Prostate gland (tissue), 2 donors: Measurements from ENCODE around the gene UMODL1. TPM values are rescaled to one million over a fixed set of nuclear protein-coding genes. Genes with fewer than 3 reads are reported as not detected.

Experiments used
- DNase-seq: peaks from one replicate; pipeline ENCODE4 v3.0.0-alpha.2; 2019; ENCODE audit warnings: low spot score
- H3K27ac ChIP-seq, 2 donors: fragments of 200-600 bp; sonication (generic); 2 replicates each; pipeline ENCODE4 v1.5.1; 2017 to 2019
- H3K27me3 ChIP-seq: fragments of 200-600 bp; sonication (generic); replicated peaks from 2 replicates; pipeline ENCODE4 v1.5.1; 2019; ENCODE audit not compliant: insufficient read depth
- H3K36me3 ChIP-seq, 2 donors: fragments of 200-600 bp; sonication (generic); 1 replicate in 1 of 2; 2 replicates in 1 of 2; pipeline versions ENCODE4 v1.5.1 to v1.8.1; 2017 to 2019
- H3K4me1 ChIP-seq: fragments of 200-600 bp; sonication (generic); replicated peaks from 2 replicates; pipeline ENCODE4 v1.5.1; 2019
- H3K4me3 ChIP-seq, 2 donors: fragments of 200-600 bp; sonication (generic); 2 replicates each; pipeline ENCODE4 v1.5.1; 2017 to 2019
- H3K9me3 ChIP-seq: fragments of 200-600 bp; sonication (generic); 2 replicates; pipeline ENCODE4 v1.5.1; 2017
- POLR2A ChIP-seq: fragments of 450-650 bp; IDR thresholded peaks from one replicate; pipeline ENCODE4 v1.6.1; 2016; ENCODE audit warnings: antibody characterized with exemption, mild to moderate bottlenecking
- POLR2AphosphoS5 ChIP-seq: sonication (generic); formaldehyde crosslinking; IDR thresholded peaks from one replicate; pipeline ENCODE4 v1.6.1; 2017; ENCODE audit warnings: antibody characterized with exemption
- WGBS: methylation state at CpG from one replicate; pipeline ENCODE4 v1.1.5; 2018; 5-methylcytosine and 5-hydroxymethylcytosine counted together
- intact Hi-C: fragments of 100-400 bp; cut with DNase I; formaldehyde crosslinking; loops from one replicate; pipeline ENCODE4 v1.14.2; 2022
- total RNA-seq, 2 donors: library from RNA; depleted of rRNA; stranded (reverse); fragments of >200 nt; gene quantifications; one replicate each; pipeline ENCODE4 v1.1.0, GENCODE V29; 2016
- TF ChIP-seq, protein P1 (sequence below), 4 experiments: fragments of 200-600 bp in 2 of 4; fragments of 450-650 bp in 2 of 4; sonication (generic) in 2 of 4; IDR thresholded peaks; 1 replicate in 3 of 4; 2 replicates in 1 of 4; pipeline ENCODE4 v1.5.1; 2016 to 2019; ENCODE audit warnings: antibody characterized with exemption in 4 of 4, mild to moderate bottlenecking in 2 of 4, moderate library complexity in 2 of 4

The UMODL1 gene
- under 1 TPM; 0.14 to 0.57 TPM for total RNA-seq

- no peaks in the 10 kb centered on the region for H3K27me3 ChIP-seq
- no peak for TF ChIP-seq POLR2AphosphoS5
- TF ChIP-seq POLR2A, result no peak
- TF ChIP-seq, protein P1, sequence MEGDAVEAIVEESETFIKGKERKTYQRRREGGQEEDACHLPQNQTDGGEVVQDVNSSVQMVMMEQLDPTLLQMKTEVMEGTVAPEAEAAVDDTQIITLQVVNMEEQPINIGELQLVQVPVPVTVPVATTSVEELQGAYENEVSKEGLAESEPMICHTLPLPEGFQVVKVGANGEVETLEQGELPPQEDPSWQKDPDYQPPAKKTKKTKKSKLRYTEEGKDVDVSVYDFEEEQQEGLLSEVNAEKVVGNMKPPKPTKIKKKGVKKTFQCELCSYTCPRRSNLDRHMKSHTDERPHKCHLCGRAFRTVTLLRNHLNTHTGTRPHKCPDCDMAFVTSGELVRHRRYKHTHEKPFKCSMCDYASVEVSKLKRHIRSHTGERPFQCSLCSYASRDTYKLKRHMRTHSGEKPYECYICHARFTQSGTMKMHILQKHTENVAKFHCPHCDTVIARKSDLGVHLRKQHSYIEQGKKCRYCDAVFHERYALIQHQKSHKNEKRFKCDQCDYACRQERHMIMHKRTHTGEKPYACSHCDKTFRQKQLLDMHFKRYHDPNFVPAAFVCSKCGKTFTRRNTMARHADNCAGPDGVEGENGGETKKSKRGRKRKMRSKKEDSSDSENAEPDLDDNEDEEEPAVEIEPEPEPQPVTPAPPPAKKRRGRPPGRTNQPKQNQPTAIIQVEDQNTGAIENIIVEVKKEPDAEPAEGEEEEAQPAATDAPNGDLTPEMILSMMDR (IDR thresholded peaks at IDR 0.05), result no peak
Measured at GRCh38 chr21:42071146-42071737, at the start of gene UMODL1. UMODL1 (plus strand) TSS chr21:42071317; CDS start chr21:42071317, 0 bp downstream.

DNA sequence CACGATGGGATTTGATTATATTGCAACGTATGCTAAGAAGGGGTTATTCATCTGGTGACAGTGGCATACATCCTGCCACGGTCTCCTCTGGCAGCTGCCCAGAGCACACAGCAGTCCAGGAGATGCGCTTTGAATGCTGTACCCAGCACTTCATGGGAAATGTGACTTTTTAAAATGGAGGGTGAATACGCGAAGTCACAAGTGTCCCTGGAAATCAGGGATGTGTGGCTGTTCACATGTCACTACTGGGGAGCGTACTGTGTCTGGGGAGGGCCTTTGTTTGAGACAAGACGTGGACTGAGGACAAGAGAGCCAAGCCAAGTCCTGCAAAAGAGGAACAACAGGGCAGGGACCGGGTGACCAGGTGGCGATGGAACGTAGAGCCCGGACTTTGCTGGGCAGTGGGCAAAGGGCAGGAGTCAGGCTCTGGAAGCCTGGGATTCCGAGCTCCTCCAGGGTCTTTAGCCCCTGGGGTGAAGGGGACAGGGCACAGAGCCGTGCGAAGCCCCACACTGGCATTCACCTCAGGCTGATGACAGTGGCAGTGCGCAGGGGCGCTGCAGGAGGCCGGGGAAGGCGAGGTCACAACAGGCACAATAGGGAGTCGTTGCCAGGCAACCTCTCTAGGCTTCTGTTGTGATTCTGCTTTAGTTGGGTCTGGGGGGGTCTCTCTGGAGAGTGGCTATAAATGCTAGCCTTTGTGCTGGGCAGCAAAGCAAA, 49.6 kb upstream of the UMODL1 start:
- intact Hi-C loops, result no loop called here
- H3K27me3 ChIP-seq, result no peaks in the 10 kb centered on the region
- H3K9me3 ChIP-seq, result no peaks in the 10 kb centered on the region
- no peaks in the 10 kb centered on the region for H3K36me3 ChIP-seq
- H3K4me3 ChIP-seq, result no peak overlapping the region
- DNase-seq, result no peak
- H3K27ac ChIP-seq, result no peak overlapping the region
- no peaks in the 10 kb centered on the region for H3K4me1 ChIP-seq
- TF ChIP-seq POLR2A, result no peak
- no peak for TF ChIP-seq POLR2AphosphoS5
- 76% methylated on average over 20 of the region's 20 CpGs for WGBS

More at GRCh38 chr21:42071146-42071737, at the start of gene UMODL1:
- WGBS, result 90% methylated on average over 13 of the region's 13 CpGs
- no peak within 1 kb of the TSS for H3K4me3 ChIP-seq
- H3K9me3 ChIP-seq, result no peaks in the 10 kb centered on the region
- intact Hi-C loops, result no loop called here
- H3K36me3 ChIP-seq, result no peaks in the 10 kb centered on the region
- no peak for DNase-seq
- H3K27ac ChIP-seq, result no peak within 1 kb of the TSS
- no peaks in the 10 kb centered on the region for H3K4me1 ChIP-seq

DNA sequence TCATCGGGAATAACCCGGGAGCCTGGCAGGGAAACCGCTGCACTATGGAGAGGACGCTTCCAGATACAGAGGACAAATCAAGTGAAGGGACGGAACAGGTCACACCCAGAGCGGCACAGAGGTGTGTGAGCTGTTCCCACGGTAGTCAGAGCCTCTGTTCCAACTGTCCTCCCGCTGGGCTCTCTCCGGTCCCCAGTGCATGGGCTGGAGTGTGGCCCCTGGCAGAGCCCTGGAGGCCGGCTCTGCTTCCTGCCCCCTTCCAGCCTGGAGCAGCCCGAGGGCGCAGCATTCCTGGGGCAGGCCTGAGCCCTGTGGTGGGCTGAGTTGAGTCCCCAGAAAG, 49.1 kb upstream of the UMODL1 start:
- 71% methylated on average over 12 of the region's 12 CpGs for WGBS
- DNase-seq, result no peak
- intact Hi-C loops, result no loop called here

DNA sequence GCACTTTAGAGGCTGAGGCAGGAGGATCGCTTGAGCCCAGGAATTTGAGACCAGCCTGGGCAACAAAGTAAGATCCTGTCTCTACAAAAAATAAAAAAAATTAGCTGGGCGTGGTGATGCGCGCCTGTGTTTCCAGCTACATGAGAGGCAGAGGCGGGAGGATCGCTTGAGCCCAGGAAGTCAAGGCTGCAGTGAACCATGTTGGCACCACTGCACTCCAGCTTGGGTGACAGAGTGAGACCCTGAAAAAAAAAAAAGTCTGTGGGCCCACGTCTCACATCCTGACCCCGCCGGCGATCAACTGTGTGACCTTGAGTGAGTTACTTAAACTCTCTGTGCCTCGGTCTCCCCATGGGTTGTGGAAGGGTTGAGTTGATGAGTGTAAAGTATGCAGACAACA, 48.2 kb upstream of the UMODL1 start:
- DNase-seq, result no peak
- H3K27me3 ChIP-seq, result no peaks in the 10 kb centered on the region
- H3K4me3 ChIP-seq, result no peak overlapping the region
- H3K9me3 ChIP-seq, result no peaks in the 10 kb centered on the region
- intact Hi-C loops, result no loop called here
- H3K4me1 ChIP-seq, result no peaks in the 10 kb centered on the region
- TF ChIP-seq, protein P1 (IDR thresholded peaks at IDR 0.05), result no peak
- TF ChIP-seq POLR2AphosphoS5 (no peak), POLR2A (no peak)
- WGBS, result 97% methylated on average over 11 of the region's 11 CpGs
- no peaks in the 10 kb centered on the region for H3K36me3 ChIP-seq
- no peak overlapping the region for H3K27ac ChIP-seq

More for the DNA sequence above, 49.1 kb upstream of the UMODL1 start:
- Histone ChIP-seq H3K9me3 (no peaks in the 10 kb centered on the region), H3K4me3 (no peak overlapping the region), H3K27me3 (no peaks in the 10 kb centered on the region), H3K36me3 (no peaks in the 10 kb centered on the region), H3K4me1 (no peaks in the 10 kb centered on the region), H3K27ac (no peak overlapping the region)
- TF ChIP-seq, protein P1 (IDR thresholded peaks at IDR 0.05), result no peak
- TF ChIP-seq POLR2A (no peak), POLR2AphosphoS5 (no peak)

DNA sequence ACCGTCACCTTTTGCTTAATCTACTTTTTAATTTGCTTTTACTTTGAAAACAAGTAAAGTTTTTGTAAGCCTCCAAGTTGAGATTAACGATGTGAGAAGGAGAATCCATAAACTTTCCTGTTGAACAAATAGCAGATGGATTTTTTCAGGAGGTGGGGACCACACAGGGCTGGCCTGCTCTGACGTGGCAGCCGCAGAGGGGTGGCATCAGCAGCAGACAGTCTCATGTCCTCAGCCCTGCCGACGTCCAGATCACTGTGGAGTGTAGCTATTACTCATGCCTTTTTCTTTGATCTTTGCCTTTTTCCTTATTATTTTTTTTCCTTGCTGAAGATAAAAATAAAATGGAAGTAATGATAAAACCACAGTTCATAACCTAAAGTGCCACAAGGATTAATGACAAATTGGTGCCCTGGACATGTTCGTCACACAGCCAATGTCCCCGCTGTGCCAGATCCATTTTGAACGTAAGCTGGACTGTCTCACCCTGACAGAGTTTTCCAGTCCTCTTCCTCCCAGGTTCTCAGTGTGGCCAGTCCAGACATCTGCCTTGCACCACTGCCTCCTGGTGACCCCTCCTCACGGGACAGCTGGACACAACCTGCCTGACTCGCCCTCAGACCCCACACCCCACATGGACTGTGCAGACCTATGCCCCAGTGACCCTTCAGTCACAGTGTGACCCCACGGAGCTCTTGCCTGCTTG, 45.6 kb upstream of the UMODL1 start:
- TF ChIP-seq, protein P1 (IDR thresholded peaks at IDR 0.05), result no peak
- Histone ChIP-seq H3K4me3 (no peak overlapping the region), H3K4me1 (no peaks in the 10 kb centered on the region), H3K27me3 (no peaks in the 10 kb centered on the region), H3K36me3 (no peaks in the 10 kb centered on the region), H3K27ac (no peak overlapping the region), H3K9me3 (no peaks in the 10 kb centered on the region)
- no peak for DNase-seq
- intact Hi-C loops, result no loop called here
- 66% methylated on average over 12 of the region's 12 CpGs for WGBS
